ENCODE measurements around the gene ZNF354B.
"Not testable (repeated sequence)": the region's sequence is repeated elsewhere in the genome, so short reads cannot be mapped to it uniquely, and the experiment has no call there.

ZNF354B gene

GRCh38 chr5:178827636-178828035 lies 32.1 kb upstream of the ZNF354B start:
- TF ChIP-seq CTCF (IDR thresholded peaks at IDR 0.05; ENCODE audit: insufficient read depth, low read depth, low read length, missing control alignments): no peak
- no peak overlapping the region for H3K4me3 ChIP-seq (ENCODE audit: low read depth, low read length)
- no peak for DNase-seq (ENCODE audit: low read depth)

- H3K4me3 ChIP-seq (ENCODE audit: low read depth, low read length): no peak overlapping the region
- no peak for DNase-seq (ENCODE audit: low read depth)
- no peak for TF ChIP-seq CTCF (IDR thresholded peaks at IDR 0.05; ENCODE audit: insufficient read depth, low read depth, low read length, missing control alignments)
Measured at GRCh38 chr5:178831049-178831448, 28.7 kb upstream of the ZNF354B start.

DNA sequence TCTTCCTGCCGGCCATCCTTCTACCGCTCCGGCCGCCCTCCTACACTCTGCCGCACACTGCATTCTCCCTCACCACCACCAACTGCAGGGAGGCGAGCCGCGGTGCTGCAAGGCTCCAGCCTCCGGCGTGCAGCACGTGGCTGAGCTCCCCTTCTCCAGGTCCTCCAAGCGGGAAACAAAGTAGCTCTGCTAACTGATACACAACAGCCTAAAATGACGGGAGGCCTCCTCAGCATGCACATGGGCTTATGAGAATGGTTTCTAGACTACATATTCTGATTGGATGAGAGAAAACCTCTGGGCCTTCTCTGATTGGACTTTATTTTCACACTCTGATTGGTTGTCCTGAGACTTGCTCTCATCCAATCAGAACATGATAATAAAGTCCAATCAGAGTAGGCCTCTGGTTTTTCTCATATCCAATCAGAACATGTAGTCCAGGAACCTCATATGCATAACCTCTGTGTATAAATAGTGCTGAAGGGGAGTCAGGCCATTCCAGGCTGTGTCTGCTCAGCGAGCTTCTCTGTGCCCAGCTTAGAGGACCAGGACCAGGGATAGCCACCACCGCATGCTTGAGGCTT lies 27.0 kb upstream of the ZNF354B start:
- H3K4me3 ChIP-seq (ENCODE audit: low read depth, low read length): no peak overlapping the region
- DNase-seq (ENCODE audit: low read depth): no peak
- no peak for TF ChIP-seq CTCF (IDR thresholded peaks at IDR 0.05; ENCODE audit: insufficient read depth, low read depth, low read length, missing control alignments)

- no peak overlapping the region for H3K4me3 ChIP-seq (ENCODE audit: low read depth, low read length)
- no peak for TF ChIP-seq CTCF (IDR thresholded peaks at IDR 0.05; ENCODE audit: insufficient read depth, low read depth, low read length, missing control alignments)
- DNase-seq (ENCODE audit: low read depth): no peak
Measured at GRCh38 chr5:178836628-178837027, 23.1 kb upstream of the ZNF354B start.

- H3K4me3 ChIP-seq (ENCODE audit: low read depth, low read length); DNase-seq (ENCODE audit: low read depth): not testable (repeated sequence)
Measured at GRCh38 chr5:178838695-178839318, 20.9 kb upstream of the ZNF354B start.

DNA sequence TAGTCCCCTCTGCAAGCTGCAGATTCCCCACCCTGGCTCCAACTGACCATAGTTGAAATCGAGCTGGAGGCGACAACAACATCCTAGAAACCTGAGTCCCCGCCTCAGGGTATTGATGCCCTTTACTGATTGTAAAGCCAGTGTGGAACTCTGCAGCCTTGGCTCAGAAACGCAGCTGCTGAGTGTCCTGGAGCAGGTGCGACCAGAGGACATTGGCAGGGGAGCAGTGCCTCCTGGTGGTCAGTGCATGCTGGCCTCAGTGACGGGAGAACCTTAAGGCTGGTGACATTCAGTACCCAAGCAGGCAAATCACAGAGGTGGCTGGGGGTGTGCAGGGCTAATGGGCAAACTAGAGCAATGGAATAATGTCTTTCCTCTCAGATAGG lies 20.4 kb upstream of the ZNF354B start:
- DNase-seq (ENCODE audit: low read depth): no peak
- TF ChIP-seq CTCF (IDR thresholded peaks at IDR 0.05; ENCODE audit: insufficient read depth, low read depth, low read length, missing control alignments): no peak
- no peak overlapping the region for H3K4me3 ChIP-seq (ENCODE audit: low read depth, low read length)

- not testable (repeated sequence) for H3K4me3 ChIP-seq (ENCODE audit: low read depth, low read length); DNase-seq (ENCODE audit: low read depth)
Measured at GRCh38 chr5:178840399-178840798, 19.4 kb upstream of the ZNF354B start.

- DNase-seq (ENCODE audit: low read depth): no peak
- no peak overlapping the region for H3K4me3 ChIP-seq (ENCODE audit: low read depth, low read length)
- TF ChIP-seq CTCF (IDR thresholded peaks at IDR 0.05; ENCODE audit: insufficient read depth, low read depth, low read length, missing control alignments): no peak
Measured at GRCh38 chr5:178849316-178849715, 10.4 kb upstream of the ZNF354B start.
